ENCODE data around the gene SMIM13.

Gene SMIM13

GRCh38 chr6:11132194-11132888, 38.7 kb downstream of the SMIM13 start:
- Histone ChIP-seq H3K4me1 (ENCODE audit: low read length) (peaks cover 16% of the 10 kb centered on the region), H3K9ac (ENCODE audit: low read length) (no peak overlapping the region), H2AFZ (ENCODE audit: low read depth, low read length) (no peak overlapping the region), H3K27me3 (ENCODE audit: low read depth, low read length) (no peaks in the 10 kb centered on the region), H3K36me3 (replicated peaks; ENCODE audit: low read depth, low read length) (peaks cover 12% of the 10 kb centered on the region), H4K20me1 (ENCODE audit: insufficient read depth, low read length) (peaks cover 7% of the 10 kb centered on the region; the same call in 1 of the 2 replicates), H3K9me3 (ENCODE audit: insufficient read depth, low read length) (no peaks in the 10 kb centered on the region), H3K4me2 (ENCODE audit: low read length) (no peak overlapping the region), H3K79me2 (ENCODE audit: low read length) (peaks cover 28% of the 10 kb centered on the region), H3K4me3 (ENCODE audit: low read length) (no peak overlapping the region), H3K27ac (ENCODE audit: low read length) (no peak overlapping the region)
- TF ChIP-seq, protein P1, sequence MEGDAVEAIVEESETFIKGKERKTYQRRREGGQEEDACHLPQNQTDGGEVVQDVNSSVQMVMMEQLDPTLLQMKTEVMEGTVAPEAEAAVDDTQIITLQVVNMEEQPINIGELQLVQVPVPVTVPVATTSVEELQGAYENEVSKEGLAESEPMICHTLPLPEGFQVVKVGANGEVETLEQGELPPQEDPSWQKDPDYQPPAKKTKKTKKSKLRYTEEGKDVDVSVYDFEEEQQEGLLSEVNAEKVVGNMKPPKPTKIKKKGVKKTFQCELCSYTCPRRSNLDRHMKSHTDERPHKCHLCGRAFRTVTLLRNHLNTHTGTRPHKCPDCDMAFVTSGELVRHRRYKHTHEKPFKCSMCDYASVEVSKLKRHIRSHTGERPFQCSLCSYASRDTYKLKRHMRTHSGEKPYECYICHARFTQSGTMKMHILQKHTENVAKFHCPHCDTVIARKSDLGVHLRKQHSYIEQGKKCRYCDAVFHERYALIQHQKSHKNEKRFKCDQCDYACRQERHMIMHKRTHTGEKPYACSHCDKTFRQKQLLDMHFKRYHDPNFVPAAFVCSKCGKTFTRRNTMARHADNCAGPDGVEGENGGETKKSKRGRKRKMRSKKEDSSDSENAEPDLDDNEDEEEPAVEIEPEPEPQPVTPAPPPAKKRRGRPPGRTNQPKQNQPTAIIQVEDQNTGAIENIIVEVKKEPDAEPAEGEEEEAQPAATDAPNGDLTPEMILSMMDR (IDR thresholded peaks at IDR 0.05; ENCODE audit: low read depth, low read length), result no peak
- no peak for TF ChIP-seq EZH2phosphoT487 (IDR thresholded peaks at IDR 0.05; ENCODE audit: low read depth)

DNA sequence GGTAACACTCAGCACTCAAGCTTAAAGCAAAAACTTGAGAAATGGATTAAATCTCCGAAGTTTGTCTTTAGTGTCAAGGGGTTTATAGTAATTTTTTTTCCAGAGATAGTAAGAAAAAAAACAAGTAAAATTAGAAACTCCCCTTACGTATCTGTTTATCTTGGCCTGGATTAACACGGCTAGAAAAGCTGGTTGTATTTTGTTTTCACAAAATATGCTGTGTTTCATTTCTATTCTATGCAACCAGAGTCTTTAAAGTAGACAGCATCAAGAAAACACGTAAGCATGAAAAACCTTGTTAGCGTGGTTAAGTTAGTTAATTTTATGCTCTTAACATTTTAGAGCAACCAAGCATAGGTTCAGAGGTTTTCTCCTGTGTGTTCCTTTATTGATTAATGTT, 39.6 kb downstream of the SMIM13 start:
- no peak overlapping the region for H2AFZ ChIP-seq (ENCODE audit: low read depth, low read length)
- peaks cover 24% of the 10 kb centered on the region for H3K79me2 ChIP-seq (ENCODE audit: low read length)
- no peak overlapping the region for H3K27ac ChIP-seq (ENCODE audit: low read length)
- peaks cover 12% of the 10 kb centered on the region for H3K36me3 ChIP-seq (replicated peaks; ENCODE audit: low read depth, low read length)
- no peak overlapping the region for H3K4me3 ChIP-seq (ENCODE audit: low read length)
- TF ChIP-seq EZH2phosphoT487 (IDR thresholded peaks at IDR 0.05; ENCODE audit: low read depth), result no peak
- TF ChIP-seq, protein P1 (IDR thresholded peaks at IDR 0.05; ENCODE audit: low read depth, low read length), result no peak
- peaks cover 16% of the 10 kb centered on the region for H3K4me1 ChIP-seq (ENCODE audit: low read length)
- H3K27me3 ChIP-seq (ENCODE audit: low read depth, low read length), result no peaks in the 10 kb centered on the region
- H3K9me3 ChIP-seq (ENCODE audit: insufficient read depth, low read length), result no peaks in the 10 kb centered on the region
- peaks cover 7% of the 10 kb centered on the region; the same call in 1 of the 2 replicates for H4K20me1 ChIP-seq (ENCODE audit: insufficient read depth, low read length)
- H3K9ac ChIP-seq (ENCODE audit: low read length), result no peak overlapping the region
- no peak overlapping the region for H3K4me2 ChIP-seq (ENCODE audit: low read length)

DNA sequence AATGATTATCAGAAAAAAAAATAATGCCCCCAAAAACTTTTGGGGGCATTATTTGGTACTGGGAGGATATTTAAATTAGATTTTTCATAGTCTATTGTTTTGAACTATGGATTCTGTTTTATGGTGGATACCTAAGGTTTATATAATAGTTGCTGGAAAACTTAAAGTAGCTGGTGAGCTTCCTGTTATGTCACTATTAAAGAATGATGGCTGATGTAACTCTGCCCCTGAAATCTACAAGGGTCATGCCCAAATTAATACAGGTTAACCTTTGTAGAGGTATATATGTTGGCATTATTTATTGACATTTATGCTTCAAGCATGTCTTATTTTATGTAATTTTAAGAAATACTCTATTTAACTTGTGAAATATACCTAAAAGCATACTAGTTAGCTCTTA, 43.2 kb downstream of the SMIM13 start:
- no peak overlapping the region for H2AFZ ChIP-seq (ENCODE audit: low read depth, low read length)
- no peak overlapping the region for H3K4me2 ChIP-seq (ENCODE audit: low read length)
- TF ChIP-seq EZH2phosphoT487 (IDR thresholded peaks at IDR 0.05; ENCODE audit: low read depth), result no peak
- TF ChIP-seq, protein P1 (IDR thresholded peaks at IDR 0.05; ENCODE audit: low read depth, low read length), result no peak
- no peaks in the 10 kb centered on the region for H3K27me3 ChIP-seq (ENCODE audit: low read depth, low read length)
- H3K4me1 ChIP-seq (ENCODE audit: low read length), result peaks cover 31% of the 10 kb centered on the region
- no peak overlapping the region for H3K27ac ChIP-seq (ENCODE audit: low read length)
- H4K20me1 ChIP-seq (ENCODE audit: insufficient read depth, low read length), result no peaks in the 10 kb centered on the region
- no peak overlapping the region for H3K4me3 ChIP-seq (ENCODE audit: low read length)
- no peaks in the 10 kb centered on the region for H3K79me2 ChIP-seq (ENCODE audit: low read length)
- H3K9me3 ChIP-seq (ENCODE audit: insufficient read depth, low read length), result no peaks in the 10 kb centered on the region
- no peak overlapping the region for H3K9ac ChIP-seq (ENCODE audit: low read length)
- peaks cover 15% of the 10 kb centered on the region for H3K36me3 ChIP-seq (replicated peaks; ENCODE audit: low read depth, low read length)

GRCh38 chr6:11139051-11139960, 45.7 kb downstream of the SMIM13 start:
- H3K27ac ChIP-seq (ENCODE audit: low read length), result no peak overlapping the region
- H3K9ac ChIP-seq (ENCODE audit: low read length), result no peak overlapping the region
- no peaks in the 10 kb centered on the region for H3K27me3 ChIP-seq (ENCODE audit: low read depth, low read length)
- H2AFZ ChIP-seq (ENCODE audit: low read depth, low read length), result no peak overlapping the region
- H4K20me1 ChIP-seq (ENCODE audit: insufficient read depth, low read length), result no peaks in the 10 kb centered on the region
- no peak overlapping the region for H3K4me3 ChIP-seq (ENCODE audit: low read length)
- no peaks in the 10 kb centered on the region for H3K9me3 ChIP-seq (ENCODE audit: insufficient read depth, low read length)
- H3K79me2 ChIP-seq (ENCODE audit: low read length), result no peaks in the 10 kb centered on the region
- H3K36me3 ChIP-seq (replicated peaks; ENCODE audit: low read depth, low read length), result peaks cover 15% of the 10 kb centered on the region
- H3K4me2 ChIP-seq (ENCODE audit: low read length), result peak overlapping the region; percentile 54
- TF ChIP-seq, protein P1 (IDR thresholded peaks at IDR 0.05; ENCODE audit: low read depth, low read length), result no peak
- no peak for TF ChIP-seq EZH2phosphoT487 (IDR thresholded peaks at IDR 0.05; ENCODE audit: low read depth)
- peaks cover 34% of the 10 kb centered on the region for H3K4me1 ChIP-seq (ENCODE audit: low read length)
